ENCODE measurements around the gene ZNF554.

The ZNF554 gene

DNA sequence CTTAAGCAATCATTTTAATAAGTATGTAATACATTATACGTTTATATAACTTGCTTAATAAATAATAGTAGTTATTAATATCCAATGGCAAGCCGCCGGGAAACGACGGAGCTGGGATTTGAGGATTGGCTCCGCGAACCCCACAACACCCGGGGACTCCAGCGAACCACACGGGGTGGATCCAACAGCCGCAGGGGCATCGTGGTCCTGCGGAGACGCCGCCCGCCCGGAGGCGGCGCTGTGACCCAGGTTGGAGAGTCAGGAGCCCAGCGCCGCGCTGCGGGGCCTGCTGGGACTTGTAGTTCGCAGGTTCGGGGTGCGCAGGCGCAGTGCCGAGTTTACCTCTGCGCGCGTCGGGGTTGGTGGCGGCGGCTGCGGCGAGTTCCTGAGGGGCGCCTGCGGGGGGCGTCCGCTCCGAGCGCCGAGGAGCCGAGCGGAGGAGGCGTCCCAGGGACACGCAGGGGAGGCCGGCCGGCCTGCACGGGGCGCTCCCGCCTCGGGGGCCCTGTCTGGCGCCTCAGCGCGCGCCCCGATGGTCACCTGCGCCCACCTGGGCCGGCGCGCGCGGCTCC lies at the start of gene ZNF554:
Gene ZNF554 (plus strand): TSS at position 329 of the 572 bp plus-strand sequence. CDS start 204 bp downstream, at position 533.
- DNase-seq, result peak; percentile 94

- DNase-seq, result no peak
These were observed 49.3 kb upstream of the ZNF554 start for GRCh38 chr19:2770055-2771013.

DNA sequence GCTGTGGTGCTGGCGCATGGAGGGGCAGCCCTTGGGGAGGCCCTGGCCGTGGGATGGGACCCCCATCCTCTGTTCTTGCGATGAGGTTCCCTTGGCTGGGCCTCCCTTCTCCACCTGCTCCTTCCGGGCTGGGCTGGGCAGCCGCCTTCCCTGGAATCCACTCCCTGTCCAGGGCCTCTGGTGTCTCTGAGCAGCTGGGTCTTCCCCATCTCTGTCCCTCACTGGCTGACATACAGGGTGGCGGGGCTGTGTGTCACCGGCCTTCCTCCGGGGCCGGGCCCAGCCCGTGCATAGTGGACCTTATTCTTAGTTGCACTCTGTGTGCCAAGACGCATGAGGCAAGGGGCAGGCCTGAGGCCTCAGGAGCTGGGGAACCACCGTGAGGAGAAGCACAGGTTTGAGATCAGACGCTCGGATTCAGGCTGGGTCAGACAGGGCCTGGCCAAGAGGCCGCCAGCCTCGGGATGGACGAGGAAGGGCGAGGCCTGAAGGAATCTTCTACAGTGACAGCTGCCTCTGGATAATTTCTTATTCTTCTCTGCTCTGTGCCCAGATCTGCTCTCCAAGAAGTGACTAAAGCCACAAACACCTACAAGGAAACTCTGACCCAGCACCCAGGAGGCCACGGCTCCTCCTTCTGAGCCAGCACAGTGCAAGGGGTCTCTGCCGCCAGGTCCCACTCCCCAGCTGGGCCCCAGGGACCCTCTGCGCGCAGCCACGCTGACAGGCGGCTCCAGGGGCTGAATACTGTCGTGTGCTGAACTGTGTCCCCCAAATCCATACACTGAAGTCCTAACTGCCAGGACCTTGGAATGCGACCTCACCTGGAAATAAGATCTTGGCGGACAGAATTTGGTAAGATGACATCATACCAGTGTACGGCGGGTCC lies 47.6 kb upstream of the ZNF554 start:
- no peak for DNase-seq

DNA sequence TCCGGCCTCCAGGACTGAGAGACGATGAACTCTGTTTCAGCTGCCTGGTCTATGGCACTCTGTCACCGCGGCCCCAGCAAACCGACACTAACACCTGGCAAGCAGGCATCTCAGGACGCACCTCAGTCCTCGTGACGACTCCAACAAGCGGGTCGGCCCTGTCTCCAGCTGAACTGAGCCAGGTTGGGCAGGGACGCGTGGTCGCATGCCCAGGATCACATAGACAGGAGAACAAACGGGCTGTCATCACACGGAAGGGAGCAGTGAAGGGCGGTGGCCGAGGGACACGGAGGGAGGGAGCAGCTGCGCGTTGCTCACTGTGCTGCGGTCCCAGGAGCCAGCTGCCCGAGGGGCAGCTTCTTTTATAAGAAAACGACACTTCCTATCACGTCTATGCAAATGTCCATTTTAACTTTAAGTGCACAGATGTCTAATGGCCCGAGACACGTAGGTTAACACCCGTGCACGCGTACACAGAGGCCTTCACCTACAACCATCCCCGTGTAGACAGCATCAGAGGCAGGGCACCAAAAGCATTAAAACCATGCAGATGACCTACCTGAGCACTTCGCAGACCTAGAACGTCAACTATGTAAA lies 45.5 kb upstream of the ZNF554 start:
- no peak for DNase-seq

GRCh38 chr19:2774953-2775555 lies 44.6 kb upstream of the ZNF554 start:
- DNase-seq, result no peak

DNA sequence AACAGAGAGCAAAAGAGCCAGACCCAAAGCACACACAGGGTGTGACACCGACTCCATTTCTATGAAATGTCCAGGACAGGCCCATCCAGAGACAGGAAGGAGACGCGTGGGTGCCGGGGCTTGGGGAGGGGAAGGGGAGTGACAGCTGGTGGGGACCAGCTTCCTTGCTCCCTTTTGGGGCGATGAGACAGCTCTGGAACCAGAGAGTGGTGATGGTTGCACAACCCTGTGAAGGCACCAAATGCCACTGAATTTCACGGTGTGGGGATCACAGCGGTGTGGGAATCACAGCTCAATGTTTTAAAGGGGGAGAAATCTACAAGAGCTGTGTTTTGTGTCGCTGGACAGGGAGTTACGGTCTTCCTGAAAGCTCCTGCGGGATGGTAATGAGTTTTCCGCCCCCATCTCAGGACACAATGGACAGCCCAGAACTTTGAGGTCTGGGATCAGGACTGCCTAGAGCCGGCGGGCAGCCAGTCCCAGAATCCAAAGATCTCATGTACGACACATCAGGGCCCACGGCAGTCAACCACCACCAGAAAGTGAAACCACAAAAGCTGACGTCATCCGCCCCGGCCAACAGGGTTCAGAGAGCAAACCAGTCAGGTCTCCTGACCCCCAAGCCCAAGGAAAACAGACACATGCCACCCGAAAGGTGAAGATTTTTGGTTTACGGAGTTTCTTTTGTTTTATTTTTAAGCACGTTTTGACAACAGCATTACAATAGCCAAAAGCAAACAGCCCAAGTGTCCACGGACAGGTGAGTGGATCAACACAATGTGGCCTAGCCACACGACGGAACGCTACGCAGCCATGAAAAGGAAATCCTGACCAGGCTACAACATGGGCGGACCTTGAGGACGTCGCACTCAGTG lies 43.9 kb upstream of the ZNF554 start:
- no peak for DNase-seq

GRCh38 chr19:2777952-2778683 lies 41.5 kb upstream of the ZNF554 start:
- DNase-seq, result no peak

DNA sequence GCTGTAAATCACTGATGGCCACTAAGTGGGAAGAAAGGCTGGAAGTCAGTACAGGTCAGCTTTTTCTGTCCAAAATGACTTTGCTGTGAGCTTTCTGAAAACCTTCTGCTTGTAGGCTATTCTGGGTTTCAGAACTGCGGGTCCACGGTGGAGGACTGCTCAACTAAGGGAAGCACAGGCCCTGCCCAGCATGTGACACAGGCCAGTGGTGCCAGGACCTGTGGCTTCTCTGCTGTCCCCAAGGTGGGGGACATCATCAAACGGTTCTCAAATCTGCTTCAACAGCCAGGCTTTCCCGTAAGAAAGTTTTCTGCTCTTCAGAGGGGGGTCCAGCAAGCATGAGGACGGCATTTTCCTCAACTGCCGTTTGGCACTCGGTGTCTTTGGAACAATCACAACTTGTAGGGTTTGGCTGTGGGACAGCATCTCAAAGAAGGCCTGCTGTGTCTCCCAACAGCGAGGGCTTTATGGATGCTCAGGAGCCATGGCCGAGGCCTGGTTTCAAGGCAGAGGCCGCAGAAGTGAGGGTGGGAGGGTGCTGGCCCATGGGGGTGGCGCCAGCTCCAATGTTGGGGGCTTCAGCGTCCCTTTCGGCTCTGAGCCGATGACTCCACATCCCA lies 40.4 kb upstream of the ZNF554 start:
- DNase-seq, result no peak

GRCh38 chr19:2780284-2780683 lies 39.4 kb upstream of the ZNF554 start:
- DNase-seq, result no peak

GRCh38 chr19:2782329-2782935 lies 37.2 kb upstream of the ZNF554 start:
- DNase-seq, result no peak

- peak; percentile 99 for DNase-seq
These were observed 36.5 kb upstream of the ZNF554 start, which contains the start of gene SGTA for GRCh38 chr19:2782936-2783780. Gene SGTA, minus strand, starts transcription at chr19:2783273. Its CDS starts 14,205 bp downstream, at chr19:2769068.

- no peak for DNase-seq
These were observed 35.9 kb upstream of the ZNF554 start for GRCh38 chr19:2783781-2784145.

DNA sequence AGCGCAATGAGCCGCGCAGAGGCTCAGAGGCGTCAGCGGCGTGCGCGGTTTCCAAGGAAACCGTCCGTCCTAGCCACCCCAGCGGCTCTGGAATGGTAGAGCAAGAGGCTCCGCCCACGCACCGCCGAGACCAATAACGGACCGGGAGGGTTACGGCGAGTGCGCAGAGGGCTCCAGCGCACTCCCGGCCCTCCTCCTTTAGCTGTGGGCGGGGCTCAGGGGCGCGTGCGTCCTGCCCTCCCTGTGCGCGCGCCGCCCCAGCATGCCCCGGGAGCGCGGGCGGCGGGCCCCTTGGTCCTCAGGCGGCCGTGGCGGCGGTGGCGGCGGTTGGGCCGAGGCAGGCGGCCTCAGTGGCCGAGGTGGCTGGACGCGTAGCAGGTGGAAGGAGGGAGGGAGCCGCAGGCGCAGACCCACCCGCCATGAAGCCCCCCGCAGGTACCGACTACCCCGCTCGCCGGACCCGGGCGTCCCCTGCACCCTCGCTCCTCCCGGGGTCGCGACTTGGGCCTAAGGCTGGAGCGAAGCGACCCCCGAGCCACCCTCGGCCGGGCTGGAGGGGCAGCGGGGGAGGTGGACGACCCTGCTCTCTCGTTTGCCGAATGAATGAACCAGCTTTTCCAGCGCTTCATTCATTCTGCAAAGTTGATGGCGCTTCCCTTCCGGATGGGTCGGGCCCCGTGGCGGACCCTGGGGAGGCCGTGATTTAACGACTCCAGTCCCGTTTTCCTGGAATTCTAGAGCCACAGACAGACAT lies 34.2 kb upstream of the ZNF554 start, which contains the start of gene THOP1:
Gene THOP1 (plus strand): TSS at position 260 of the 754 bp plus-strand sequence. CDS start 160 bp downstream, at position 420.
- peak; percentile 99 for DNase-seq

DNA sequence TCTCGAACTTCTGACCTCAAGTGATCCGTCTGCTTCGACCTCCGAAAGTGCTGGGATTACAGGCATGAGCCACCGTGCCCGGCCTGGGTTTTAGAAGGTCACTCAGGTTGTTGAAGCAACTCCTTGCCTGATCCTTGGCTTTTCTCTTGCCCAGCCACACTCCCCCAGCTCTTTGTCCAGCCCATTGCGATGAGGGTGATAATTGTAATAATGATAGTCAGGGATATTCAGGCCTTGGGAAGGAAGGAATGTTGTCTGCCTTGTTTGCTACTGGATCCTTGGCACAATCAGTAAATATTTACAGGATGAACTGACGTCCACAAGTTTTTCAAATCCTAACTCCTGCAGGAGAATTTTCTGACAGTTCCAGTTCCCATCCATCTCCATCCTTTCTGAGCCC lies 32.6 kb upstream of the ZNF554 start:
- no peak for DNase-seq

- no peak for DNase-seq
These were observed 31.4 kb upstream of the ZNF554 start for GRCh38 chr19:2788237-2788636.

GRCh38 chr19:2790194-2790556 lies 29.5 kb upstream of the ZNF554 start:
- DNase-seq, result no peak

DNA sequence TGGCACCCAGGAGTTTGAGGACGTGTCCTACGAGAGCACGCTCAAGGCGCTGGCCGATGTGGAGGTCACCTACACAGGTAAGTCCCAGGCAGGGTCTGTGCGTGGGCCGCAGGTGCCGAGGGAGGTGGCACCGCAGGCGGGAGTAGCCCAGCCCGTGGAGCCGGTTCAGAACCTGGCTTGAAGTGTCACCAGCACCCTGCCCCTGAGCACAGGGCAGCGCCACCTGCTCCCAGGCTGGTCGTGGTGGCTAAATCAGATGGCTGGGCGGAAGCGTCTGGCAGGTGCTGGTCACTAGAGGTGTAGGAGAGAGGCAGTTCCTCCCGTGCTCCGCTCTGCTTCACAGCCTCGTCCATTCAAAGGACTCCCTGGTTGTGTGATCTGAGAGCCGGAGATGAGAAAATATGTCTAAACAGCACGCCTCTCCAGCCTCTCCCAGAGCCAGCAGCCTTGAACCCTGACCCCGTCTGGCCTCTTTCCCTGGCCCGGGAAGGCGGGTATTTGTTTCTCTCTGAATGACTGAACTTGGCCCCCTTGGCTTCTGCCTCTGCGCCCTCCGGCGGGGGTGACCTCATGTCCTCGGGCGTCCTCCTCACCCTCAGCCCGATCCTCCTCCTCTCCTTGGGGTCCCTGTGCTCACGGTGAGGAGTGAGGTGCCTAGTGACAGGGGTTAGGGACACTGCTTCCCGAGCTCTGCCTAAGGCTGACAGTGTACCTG lies 29.0 kb upstream of the ZNF554 start:
- no peak for DNase-seq
